GM23338 (cell line): ENCODE data around the gene F12. TPM values are rescaled to one million over a fixed set of nuclear protein-coding genes. Genes with fewer than 3 reads are reported as not detected.
"Not testable (repeated sequence)": the region's sequence is repeated elsewhere in the genome, so short reads cannot be mapped to it uniquely, and the experiment has no call there.

Source experiments
- ATAC-seq: fragments of 200-7000 bp; cut with Tn5 transposase; 3 replicates; pipeline ENCODE4 v1.9.1; 2020
- DNase-seq: peaks from one replicate; pipeline ENCODE4 v3.0.0-alpha.2; 2015; ENCODE audit warnings: low spot score
- H2AFZ ChIP-seq: fragments of 200-600 bp; sonication (generic); 2 replicates; pipeline ENCODE4 v1.8.0; 2016; ENCODE audit warnings: antibody characterized with exemption, mild to moderate bottlenecking, moderate library complexity
- H3F3A ChIP-seq: fragments of 200-600 bp; sonication (generic); replicated peaks from 2 replicates; pipeline ENCODE4 v1.8.0; 2017; ENCODE audit warnings: antibody characterized with exemption, mixed run types, low read depth
- H3K27ac ChIP-seq: fragments of 200-600 bp; sonication (generic); 2 replicates; pipeline ENCODE4 v1.6.1; 2016; ENCODE audit warnings: low read depth
- H3K27me3 ChIP-seq: fragments of 200-600 bp; sonication (generic); 2 replicates; pipeline ENCODE4 v1.8.0; 2016; ENCODE audit warnings: mild to moderate bottlenecking, mixed run types, moderate library complexity; ENCODE audit not compliant: insufficient read depth
- H3K36me3 ChIP-seq: fragments of 200-600 bp; sonication (generic); 2 replicates; pipeline ENCODE4 v1.8.0; 2016; ENCODE audit warnings: mild to moderate bottlenecking; ENCODE audit not compliant: insufficient read depth
- H3K4me1 ChIP-seq: fragments of 200-600 bp; sonication (generic); 2 replicates; pipeline ENCODE4 v1.8.0; 2016; ENCODE audit warnings: mild to moderate bottlenecking, moderate library complexity; ENCODE audit not compliant: insufficient read depth
- H3K4me2 ChIP-seq: fragments of 200-600 bp; sonication (generic); 2 replicates; pipeline ENCODE4 v1.7.1; 2017; ENCODE audit warnings: mixed run types
- H3K4me3 ChIP-seq: fragments of 200-600 bp; sonication (generic); 2 replicates; pipeline ENCODE4 v1.6.1; 2016; ENCODE audit warnings: mixed run types
- H3K79me2 ChIP-seq: fragments of 200-600 bp; sonication (generic); replicated peaks from 2 replicates; pipeline ENCODE4 v1.8.0; 2017; ENCODE audit warnings: mild to moderate bottlenecking; ENCODE audit not compliant: insufficient read depth
- H3K9me2 ChIP-seq: fragments of 200-600 bp; sonication (generic); 2 replicates; pipeline ENCODE4 v1.8.0; 2017; ENCODE audit not compliant: insufficient read depth
- H4K20me1 ChIP-seq: fragments of 200-600 bp; sonication (generic); replicated peaks from 2 replicates; pipeline ENCODE4 v1.8.0; 2017; ENCODE audit warnings: mild to moderate bottlenecking; ENCODE audit not compliant: insufficient read depth
- H3K27ac Mint-ChIP-seq: 2 replicates; pipeline ENCODE4 v1.8.0; 2020; ENCODE audit warnings: inconsistent platforms, mild to moderate bottlenecking, moderate library complexity, mixed read lengths
- H3K27me3 Mint-ChIP-seq: 3 replicates; pipeline ENCODE4 v1.8.0; 2022; ENCODE audit warnings: low read depth, mild to moderate bottlenecking, moderate library complexity, mixed read lengths, inconsistent platforms; ENCODE audit not compliant: insufficient read depth, poor library complexity
- H3K36me3 Mint-ChIP-seq: 3 replicates; pipeline ENCODE4 v1.8.0; 2021; ENCODE audit warnings: low read depth, mild to moderate bottlenecking, inconsistent platforms, moderate library complexity, mixed read lengths
- H3K4me1 Mint-ChIP-seq: 3 replicates; pipeline ENCODE4 v1.8.0; 2020; ENCODE audit warnings: mild to moderate bottlenecking, inconsistent platforms, mixed read lengths
- H3K4me3 Mint-ChIP-seq: 3 replicates; pipeline ENCODE4 v1.8.0; 2021; ENCODE audit warnings: moderate library complexity, mild to moderate bottlenecking, inconsistent platforms, mixed read lengths
- H3K9me3 Mint-ChIP-seq: 3 replicates; pipeline ENCODE4 v1.8.0; 2020; ENCODE audit warnings: moderate library complexity, mild to moderate bottlenecking, inconsistent platforms, mixed read lengths
- EZH2 ChIP-seq: fragments of 200-600 bp; sonication (generic); IDR thresholded peaks from one replicate; pipeline ENCODE4 v1.8.0; 2017; ENCODE audit warnings: antibody characterized with exemption, mild to moderate bottlenecking, low read depth; ENCODE audit not compliant: unreplicated experiment
- NANOG ChIP-seq: IDR thresholded peaks from 2 replicates; pipeline ENCODE4 v1.6.1; 2016; ENCODE audit warnings: antibody characterized with exemption, borderline replicate concordance
- POLR2AphosphoS5 ChIP-seq: IDR thresholded peaks from 2 replicates; pipeline ENCODE4 v1.6.1; 2016; ENCODE audit warnings: antibody characterized with exemption, low read depth
- STAT1 ChIP-seq: IDR thresholded peaks from one replicate; pipeline ENCODE4 v1.6.1; 2016; ENCODE audit warnings: antibody characterized with exemption; ENCODE audit not compliant: unreplicated experiment
- ZNF331 ChIP-seq: fragments of 250-450 bp; sonication (Bioruptor Pico); IDR thresholded peaks from 2 replicates; pipeline ENCODE4 v1.5.0; 2020; ENCODE audit warnings: low read depth, mild to moderate bottlenecking, moderate library complexity
- ZNF462 ChIP-seq: fragments of 250-450 bp; sonication (Bioruptor Pico); IDR thresholded peaks from 2 replicates; pipeline ENCODE4 v1.5.0; 2020; ENCODE audit warnings: mild to moderate bottlenecking, moderate library complexity
- polyA plus RNA-seq: library from polyadenylated mRNA; unstranded; fragments of >200 nt; fragmentation: Nextera tagmentation; extraction: Ambion mirVana; gene quantifications from 2 replicates; pipeline ENCODE4 v1.2.1, GENCODE V29; 2016
- total RNA-seq: library from RNA; depleted of rRNA; stranded (reverse); fragments of >200 nt; shearing (Covaris generic); gene quantifications from 2 replicates; pipeline ENCODE4 v1.2.3, GENCODE V29; 2014

Gene F12
- total and polyA plus RNA-seq, 2 experiments from 2014 or later, result 2.9 to 8.0 TPM

GRCh38 chr5:177419046-177419445 lies 9.7 kb upstream of the F12 start (continued):
- TF ChIP-seq ZNF462, result no peak
- no peak for TF ChIP-seq ZNF331 (CRISPR knock-in tag)
- no peak for TF ChIP-seq STAT1
- no peak for TF ChIP-seq POLR2AphosphoS5
- TF ChIP-seq NANOG, result no peak
- no peak for TF ChIP-seq EZH2

DNA sequence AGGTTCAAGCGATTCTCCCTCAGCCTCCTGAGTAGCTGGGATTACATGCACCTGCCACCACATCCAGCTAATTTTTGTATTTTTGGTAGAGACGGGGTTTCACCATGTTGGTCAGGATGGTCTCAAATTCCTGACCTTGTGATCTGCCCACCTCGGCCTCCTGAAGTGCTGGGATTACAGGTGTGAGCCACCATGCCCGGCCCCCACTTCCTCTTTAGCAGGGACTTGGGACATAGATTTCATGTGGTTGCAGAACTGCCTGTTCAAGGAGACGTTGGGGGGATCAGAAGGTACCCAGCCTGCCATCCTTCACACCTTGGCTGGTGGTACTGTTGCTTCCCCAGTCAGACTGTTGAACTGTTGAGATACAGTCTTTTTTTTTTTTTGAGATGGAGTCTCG lies 7.7 kb upstream of the F12 start:
- H3K27me3 Mint-ChIP-seq, result peaks cover 19% of the 10 kb centered on the region
- not testable (repeated sequence) for H2AFZ ChIP-seq, H3K4me3 ChIP-seq, H3K4me1 ChIP-seq, H3K27me3 ChIP-seq, H3F3A ChIP-seq, H3K27ac ChIP-seq, H3K4me1 Mint-ChIP-seq, H3K36me3 Mint-ChIP-seq, H3K36me3 ChIP-seq, H3K4me3 Mint-ChIP-seq, H3K27ac Mint-ChIP-seq, H3K4me2 ChIP-seq, H4K20me1 ChIP-seq, H3K9me2 ChIP-seq, H3K79me2 ChIP-seq, DNase-seq, H3K9me3 Mint-ChIP-seq, ATAC-seq
